ENCODE measurements around the gene FBN1.

The FBN1 gene

GRCh38 chr15:48617619-48618018 is 27.9 kb downstream of the FBN1 start:
- DNase-seq = no peak

DNA sequence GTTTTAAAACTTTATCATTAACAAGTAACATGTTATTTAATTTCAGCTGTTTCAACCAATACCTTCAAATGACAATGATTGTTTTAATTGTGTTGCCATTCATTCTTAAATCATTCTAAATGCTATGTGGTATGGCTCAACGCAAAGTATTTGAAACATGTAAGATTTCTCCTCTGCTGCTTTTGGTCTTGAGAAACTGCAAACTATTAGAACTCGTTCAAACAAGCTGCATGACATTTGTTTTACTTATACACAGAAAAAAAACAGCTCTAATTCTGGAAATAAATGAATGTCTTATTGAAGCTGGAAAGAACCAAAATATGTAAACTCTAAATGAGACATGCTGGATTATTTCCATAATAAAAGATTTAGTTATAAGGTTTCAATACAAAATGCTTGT is 29.3 kb downstream of the FBN1 start:
- DNase-seq = no peak

GRCh38 chr15:48614051-48614450 is 31.5 kb downstream of the FBN1 start:
- DNase-seq = no peak

DNA sequence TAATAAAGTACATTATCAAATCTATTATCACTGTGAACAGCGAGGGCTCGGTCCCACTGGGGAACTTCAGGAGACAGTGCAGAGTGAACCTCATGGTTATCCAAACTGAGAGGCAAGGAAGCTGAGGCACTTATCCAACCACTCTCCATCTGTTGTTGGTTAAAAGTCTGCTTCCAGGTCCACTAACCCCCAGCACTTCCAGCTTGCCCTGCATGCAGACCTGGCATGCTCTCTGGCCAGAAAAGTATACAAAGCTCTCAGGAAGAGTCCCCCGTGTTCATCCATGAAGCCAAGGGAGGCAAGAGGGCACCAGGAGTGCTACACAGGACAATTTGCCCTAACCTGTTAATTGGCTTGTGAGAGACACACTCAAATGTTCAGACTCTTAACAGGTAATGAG is 36.0 kb downstream of the FBN1 start:
- no peak for DNase-seq

GRCh38 chr15:48607846-48608245 is 37.7 kb downstream of the FBN1 start:
- DNase-seq = no peak

GRCh38 chr15:48604567-48604966 is 40.9 kb downstream of the FBN1 start:
- no peak for DNase-seq

DNA sequence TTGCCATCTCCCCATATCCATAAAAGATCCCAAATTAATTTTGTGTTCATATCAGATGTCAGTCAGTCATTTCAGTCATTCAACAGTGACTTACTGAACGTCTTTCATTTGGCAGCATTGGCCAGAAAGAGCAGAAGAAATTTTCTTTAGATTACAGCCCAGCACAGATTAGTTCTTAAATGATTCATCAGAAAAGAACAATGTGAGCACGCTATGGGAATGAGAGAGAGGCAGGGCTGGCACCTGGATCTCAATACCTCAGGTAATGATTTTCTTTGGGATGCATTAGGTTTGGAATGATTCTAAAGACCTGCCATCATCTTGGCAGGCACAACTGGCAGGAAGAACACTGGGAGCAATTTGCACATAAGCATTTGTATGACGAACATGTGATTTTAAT is 41.6 kb downstream of the FBN1 start:
- DNase-seq = no peak

DNA sequence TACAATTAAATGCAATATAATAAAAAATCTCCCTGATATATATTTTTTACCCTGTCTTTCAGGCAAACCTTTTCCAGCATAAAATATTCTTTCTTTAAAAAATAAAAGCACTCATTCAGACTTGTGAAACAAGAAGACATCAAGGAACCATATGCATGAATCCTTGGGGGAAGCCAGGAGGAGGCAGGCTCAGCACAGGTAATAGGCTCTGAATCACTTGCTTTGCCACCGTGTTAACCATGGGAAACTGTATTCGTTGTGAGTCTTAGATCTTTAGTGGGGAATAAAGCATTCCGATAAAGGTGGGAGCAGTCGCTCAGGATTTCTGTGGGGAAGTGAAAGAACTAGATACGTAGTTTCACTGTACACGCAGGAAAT is 42.4 kb downstream of the FBN1 start:
- DNase-seq = no peak

GRCh38 chr15:48602358-48603122 is 43.0 kb downstream of the FBN1 start:
- DNase-seq = no peak

DNA sequence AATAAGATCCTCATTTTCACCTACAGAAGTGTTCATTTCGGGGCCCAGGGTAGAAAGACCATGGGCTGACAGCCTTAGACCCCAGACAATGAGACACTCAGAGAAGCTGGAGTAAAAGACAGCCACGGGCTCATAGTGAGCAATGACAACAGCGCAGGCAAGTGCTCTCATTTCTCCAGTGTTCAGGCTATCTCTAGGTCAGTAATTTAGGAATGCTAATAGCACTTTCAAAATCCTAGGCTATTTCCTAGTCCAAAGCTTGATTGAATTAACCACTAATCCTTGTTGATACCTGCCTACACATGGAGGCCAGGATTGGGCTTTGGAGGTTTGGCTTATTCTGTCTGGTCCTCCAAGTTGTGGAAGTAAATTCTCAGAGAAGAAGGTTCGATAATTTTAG is 44.4 kb downstream of the FBN1 start:
- no peak for DNase-seq

GRCh38 chr15:48596841-48597240 is 48.7 kb downstream of the FBN1 start:
- DNase-seq = no peak

GRCh38 chr15:48596415-48596814 is 49.1 kb downstream of the FBN1 start:
- no peak for DNase-seq

GRCh38 chr15:48595981-48596380 is 49.5 kb downstream of the FBN1 start:
- DNase-seq = no peak

DNA sequence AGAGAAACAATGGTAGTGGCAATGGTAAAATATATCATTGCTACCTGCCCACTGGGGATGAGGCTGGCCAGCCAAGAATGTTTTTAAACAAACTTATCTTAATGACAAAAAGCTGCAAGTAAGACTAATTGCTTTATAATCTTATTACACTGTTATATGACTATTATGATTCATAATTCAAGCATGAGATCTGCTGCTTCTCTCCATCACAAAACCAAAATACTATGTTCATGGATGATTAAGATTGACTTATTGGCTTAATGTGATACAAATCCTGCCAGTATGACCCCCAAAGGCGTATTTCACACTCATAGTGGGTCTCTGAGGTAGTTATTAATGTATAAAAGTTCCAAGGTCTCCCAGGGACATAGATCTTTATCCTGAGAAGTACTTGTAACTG is 52.6 kb downstream of the FBN1 start:
- no peak for DNase-seq

GRCh38 chr15:48592221-48592731 is 53.2 kb downstream of the FBN1 start:
- DNase-seq = no peak

DNA sequence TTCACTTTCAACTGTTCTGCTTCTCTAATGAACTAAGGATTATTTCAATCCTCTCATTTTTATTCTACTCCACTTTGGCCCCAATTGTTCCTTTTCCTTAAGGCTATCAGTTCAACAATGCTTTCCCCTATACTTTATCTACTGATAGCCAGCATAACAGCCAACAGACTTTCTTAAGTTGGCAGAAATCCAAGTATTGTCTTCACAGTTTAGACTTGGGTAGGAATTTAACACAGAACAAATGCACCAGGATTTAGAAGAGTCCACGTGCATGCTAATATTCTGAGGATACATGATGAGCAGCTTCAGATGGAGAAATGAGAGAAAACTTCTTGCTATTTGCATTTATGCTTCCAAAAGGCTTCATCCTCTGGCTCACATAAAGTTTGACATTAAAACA is 54.8 kb downstream of the FBN1 start:
- no peak for DNase-seq

DNA sequence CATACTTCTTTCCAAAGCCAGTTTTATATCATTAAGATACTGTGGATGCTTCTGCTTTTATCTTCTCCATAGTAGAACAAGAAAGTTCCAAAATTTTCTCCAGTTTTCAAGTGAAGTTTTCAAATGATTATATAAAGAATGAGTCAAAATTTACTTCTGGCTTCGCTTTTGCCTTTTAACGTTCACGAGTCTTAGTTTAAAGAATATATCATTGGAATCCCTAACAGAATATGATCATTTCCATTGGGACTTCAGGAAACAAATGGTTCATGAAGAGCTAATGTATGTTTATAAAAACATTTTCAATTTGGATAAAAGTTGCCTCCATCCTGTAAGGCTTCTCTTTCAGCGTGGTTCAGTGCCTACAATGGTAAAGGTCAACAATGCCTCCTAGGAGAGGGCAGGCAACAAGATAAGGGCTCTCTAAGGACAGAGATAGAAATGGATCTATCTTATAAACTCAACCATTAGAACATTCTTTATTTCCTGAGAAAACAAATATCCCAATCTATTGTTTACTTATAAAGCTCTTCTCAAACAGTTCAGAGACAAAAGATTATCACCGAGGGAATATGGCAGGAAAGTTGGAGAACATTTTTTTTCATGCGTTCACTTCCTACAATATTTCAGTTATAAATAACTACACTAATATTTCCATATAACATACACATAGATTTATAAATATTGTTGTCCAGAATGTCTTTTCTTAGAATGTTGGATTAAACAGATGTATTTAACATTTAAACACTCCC is 60.5 kb downstream of the FBN1 start:
- DNase-seq = peak; percentile 4

DNA sequence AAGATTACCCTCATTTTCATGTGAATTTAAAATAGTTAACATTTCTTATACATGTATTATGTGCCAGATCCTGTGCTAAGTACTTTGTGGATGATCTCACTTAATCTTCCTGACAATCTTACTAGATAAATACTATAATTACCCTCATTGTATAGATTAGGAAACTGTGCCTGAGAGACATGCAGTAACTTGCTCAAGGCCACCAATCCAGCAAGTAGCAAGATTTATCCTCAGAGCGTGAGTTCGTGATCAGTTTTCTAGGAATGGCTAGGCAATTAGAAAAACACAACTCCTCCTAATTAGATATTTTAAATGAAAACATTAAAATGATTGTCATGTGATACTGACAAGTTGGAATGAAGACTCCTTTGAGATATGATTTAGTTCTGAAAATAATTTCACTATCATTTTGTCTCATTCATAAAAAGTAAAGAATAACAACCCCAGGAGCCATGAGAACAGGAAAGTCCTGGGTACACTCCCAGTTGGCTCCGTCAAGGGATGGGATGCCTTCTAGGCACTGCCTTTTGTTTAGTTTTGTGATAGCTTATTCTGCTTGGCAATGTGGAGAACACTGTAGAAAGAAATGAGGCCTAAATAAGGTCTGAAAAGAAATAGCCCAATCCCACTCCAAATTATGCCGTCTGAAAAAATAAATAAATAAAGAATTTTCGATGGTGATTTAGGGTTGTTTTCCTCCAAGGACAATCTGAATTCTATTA is 61.3 kb downstream of the FBN1 start:
- no peak for DNase-seq

- DNase-seq = peak; percentile 8
Observed at GRCh38 chr15:48582452-48583247, 62.9 kb downstream of the FBN1 start.

- no peak for DNase-seq
Observed at GRCh38 chr15:48581219-48581618, 64.3 kb downstream of the FBN1 start.

GRCh38 chr15:48580736-48581135 is 64.8 kb downstream of the FBN1 start:
- no peak for DNase-seq

DNA sequence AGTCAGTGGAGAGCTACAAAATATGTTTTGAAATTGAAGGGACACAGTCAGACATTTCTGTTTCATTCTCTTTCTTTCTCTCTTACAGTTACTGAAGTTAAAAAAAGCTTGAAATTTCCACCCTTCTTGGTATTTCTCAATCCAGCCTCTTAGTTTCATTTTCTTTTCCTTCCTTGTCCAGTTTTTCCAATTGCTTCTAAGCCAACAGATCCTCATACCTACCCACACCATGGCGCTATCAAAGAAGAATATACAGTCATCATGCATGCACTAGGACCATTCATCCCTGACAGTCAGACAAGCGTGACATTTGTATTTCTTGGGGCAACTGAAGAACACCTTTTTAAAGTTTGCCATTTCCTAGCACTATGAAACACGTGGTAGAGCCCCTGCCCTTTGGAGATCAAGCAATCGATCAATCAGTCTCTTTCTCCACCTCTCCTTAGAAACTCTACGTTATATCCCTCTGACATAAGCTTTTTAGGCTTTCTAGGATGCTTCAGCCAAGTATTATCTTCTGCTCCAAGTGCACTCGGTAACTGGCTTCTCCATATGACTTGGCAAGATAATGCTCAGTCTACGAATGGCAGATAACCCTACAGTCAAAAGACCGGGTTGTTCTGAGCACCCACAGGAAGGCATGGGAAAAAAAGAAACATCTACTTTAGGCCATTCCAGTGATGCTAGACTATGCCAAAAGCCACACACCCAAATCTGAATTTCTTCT is 65.4 kb downstream of the FBN1 start:
- no peak for DNase-seq
